ENCODE results near the gene DLEC1. TPM values are rescaled to one million over a fixed set of nuclear protein-coding genes. Genes with fewer than 3 reads are reported as not detected.

Gene DLEC1
- polyA plus RNA-seq, 1 experiment: 0.04 TPM

DNA sequence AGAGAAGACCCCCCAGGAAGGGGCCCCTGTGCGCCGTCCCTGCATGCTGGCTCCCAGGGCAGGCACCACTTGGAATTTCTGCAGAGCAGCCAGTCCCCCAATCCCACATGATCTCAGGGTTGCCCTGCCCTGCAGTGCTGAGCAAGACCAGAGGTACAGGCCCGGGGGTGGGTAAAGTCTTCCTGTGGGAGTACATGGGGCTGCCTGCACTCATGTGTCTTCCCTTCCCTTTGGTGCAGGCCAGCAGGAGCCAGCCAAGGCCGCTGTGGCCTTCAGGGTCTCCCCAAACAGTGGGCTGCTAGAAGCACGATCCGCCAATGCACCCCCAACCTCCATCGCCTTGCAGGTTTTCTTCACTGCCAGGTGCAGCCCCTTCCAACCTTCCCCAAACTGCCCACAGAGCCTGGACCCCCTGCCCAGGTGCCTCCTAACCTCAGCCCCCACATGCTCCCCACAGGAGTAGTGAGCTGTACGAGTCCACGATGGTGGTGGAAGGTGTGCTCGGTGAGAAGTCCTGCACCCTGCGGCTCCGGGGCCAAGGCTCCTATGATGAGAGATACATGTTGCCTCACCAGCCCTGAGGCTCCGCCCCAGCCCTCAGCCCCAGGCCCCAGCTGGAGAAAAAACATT lies 82.9 kb downstream of the DLEC1 start:
- no peak for DNase-seq (ENCODE audit: low read depth, low spot score)
- TF ChIP-seq, protein P1, sequence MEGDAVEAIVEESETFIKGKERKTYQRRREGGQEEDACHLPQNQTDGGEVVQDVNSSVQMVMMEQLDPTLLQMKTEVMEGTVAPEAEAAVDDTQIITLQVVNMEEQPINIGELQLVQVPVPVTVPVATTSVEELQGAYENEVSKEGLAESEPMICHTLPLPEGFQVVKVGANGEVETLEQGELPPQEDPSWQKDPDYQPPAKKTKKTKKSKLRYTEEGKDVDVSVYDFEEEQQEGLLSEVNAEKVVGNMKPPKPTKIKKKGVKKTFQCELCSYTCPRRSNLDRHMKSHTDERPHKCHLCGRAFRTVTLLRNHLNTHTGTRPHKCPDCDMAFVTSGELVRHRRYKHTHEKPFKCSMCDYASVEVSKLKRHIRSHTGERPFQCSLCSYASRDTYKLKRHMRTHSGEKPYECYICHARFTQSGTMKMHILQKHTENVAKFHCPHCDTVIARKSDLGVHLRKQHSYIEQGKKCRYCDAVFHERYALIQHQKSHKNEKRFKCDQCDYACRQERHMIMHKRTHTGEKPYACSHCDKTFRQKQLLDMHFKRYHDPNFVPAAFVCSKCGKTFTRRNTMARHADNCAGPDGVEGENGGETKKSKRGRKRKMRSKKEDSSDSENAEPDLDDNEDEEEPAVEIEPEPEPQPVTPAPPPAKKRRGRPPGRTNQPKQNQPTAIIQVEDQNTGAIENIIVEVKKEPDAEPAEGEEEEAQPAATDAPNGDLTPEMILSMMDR (IDR thresholded peaks at IDR 0.05; ENCODE audit: low read depth, low read length): no peak
- H3K27ac ChIP-seq (ENCODE audit: low read depth, low read length): no peak overlapping the region
- ChIA-PET POLR2A (no interaction called here), CTCF (no interaction called here)
- H3K9me3 ChIP-seq (ENCODE audit: control insufficient read depth, insufficient read depth, low read length): no peaks in the 10 kb centered on the region
- no peaks in the 10 kb centered on the region for H3K27me3 ChIP-seq (ENCODE audit: control insufficient read depth, insufficient read depth, low read length)
- H3K4me3 ChIP-seq (ENCODE audit: low read depth, low read length): no peak overlapping the region

DNA sequence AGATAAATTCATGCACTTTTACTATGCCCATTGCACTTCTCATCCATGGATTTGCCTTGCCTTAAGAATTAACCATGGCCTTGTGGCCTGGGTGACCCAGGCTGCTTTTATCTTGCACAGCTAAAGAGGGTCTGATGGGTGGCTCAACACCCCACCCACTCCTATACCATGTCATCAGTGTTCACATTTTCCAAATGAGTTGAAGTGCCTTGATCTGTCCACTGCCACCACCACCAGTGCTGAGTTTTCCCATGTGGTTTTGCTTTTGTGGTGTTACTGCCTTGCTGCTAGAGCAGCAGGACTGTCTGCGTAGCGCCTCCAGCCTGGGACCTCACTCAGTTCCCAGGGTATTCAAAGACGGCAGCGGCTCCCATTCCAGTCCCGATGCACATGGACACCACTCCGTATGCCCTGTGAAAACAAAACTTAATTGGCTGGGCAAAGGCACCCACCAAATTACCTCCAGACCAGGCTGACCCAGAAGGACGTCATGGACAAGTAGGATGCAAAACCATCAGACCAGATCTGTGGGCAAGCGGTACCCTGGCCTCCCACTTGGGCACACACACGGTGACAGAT lies 83.8 kb downstream of the DLEC1 start:
- ChIA-PET POLR2A (no interaction called here), CTCF (no interaction called here)
- TF ChIP-seq, protein P1 (IDR thresholded peaks at IDR 0.05; ENCODE audit: low read depth, low read length): no peak
- Histone ChIP-seq H3K9me3 (ENCODE audit: control insufficient read depth, insufficient read depth, low read length) (no peaks in the 10 kb centered on the region), H3K27ac (ENCODE audit: low read depth, low read length) (no peak overlapping the region), H3K27me3 (ENCODE audit: control insufficient read depth, insufficient read depth, low read length) (no peaks in the 10 kb centered on the region), H3K4me3 (ENCODE audit: low read depth, low read length) (no peak overlapping the region)
- DNase-seq (ENCODE audit: low read depth, low spot score): no peak

DNA sequence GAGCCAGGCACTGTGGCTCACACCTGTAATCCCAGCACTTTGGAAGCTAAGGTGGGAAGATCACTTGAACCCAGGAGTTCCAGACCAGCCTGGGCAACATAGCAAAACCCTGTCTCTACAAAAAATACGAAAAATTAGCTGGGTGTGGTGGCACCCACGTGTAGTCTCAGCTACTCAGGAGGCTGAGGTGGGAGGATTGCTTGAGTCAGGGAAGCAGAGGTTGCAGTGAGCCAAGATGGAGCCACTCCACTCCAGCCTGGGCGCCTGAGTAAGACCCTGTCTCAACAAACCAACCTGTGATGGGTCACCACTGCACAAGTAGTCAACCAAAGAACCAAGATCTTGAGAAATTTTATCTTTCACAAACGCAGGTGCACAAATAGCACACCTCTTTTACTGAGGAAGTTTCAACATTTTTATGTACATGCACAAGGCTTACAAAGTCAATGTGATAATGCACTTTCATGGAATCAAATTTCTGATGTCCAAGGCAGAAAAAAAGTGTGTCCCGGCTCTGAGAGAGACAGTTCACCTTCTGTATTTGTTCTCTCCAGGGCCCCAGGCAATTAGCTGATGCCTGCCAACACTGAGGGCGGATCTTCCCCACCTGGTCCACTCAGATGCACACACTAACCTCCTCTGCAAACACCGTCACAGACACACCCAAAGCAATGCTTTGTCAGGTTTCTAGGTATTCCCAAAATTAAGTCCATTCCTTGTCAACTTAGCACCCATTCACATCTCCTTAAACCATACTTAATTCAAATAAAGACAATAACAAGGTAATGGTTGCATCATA lies 85.5 kb downstream of the DLEC1 start:
- TF ChIP-seq, protein P1 (IDR thresholded peaks at IDR 0.05; ENCODE audit: low read depth, low read length): no peak
- POLR2A ChIA-PET: no interaction called here
- DNase-seq (ENCODE audit: low read depth, low spot score): no peak
- no peaks in the 10 kb centered on the region for H3K27me3 ChIP-seq (ENCODE audit: control insufficient read depth, insufficient read depth, low read length)
- CTCF ChIA-PET: no interaction called here
- no peak overlapping the region for H3K27ac ChIP-seq (ENCODE audit: low read depth, low read length)
- no peak overlapping the region for H3K4me3 ChIP-seq (ENCODE audit: low read depth, low read length)
- no peaks in the 10 kb centered on the region for H3K9me3 ChIP-seq (ENCODE audit: control insufficient read depth, insufficient read depth, low read length)

DNA sequence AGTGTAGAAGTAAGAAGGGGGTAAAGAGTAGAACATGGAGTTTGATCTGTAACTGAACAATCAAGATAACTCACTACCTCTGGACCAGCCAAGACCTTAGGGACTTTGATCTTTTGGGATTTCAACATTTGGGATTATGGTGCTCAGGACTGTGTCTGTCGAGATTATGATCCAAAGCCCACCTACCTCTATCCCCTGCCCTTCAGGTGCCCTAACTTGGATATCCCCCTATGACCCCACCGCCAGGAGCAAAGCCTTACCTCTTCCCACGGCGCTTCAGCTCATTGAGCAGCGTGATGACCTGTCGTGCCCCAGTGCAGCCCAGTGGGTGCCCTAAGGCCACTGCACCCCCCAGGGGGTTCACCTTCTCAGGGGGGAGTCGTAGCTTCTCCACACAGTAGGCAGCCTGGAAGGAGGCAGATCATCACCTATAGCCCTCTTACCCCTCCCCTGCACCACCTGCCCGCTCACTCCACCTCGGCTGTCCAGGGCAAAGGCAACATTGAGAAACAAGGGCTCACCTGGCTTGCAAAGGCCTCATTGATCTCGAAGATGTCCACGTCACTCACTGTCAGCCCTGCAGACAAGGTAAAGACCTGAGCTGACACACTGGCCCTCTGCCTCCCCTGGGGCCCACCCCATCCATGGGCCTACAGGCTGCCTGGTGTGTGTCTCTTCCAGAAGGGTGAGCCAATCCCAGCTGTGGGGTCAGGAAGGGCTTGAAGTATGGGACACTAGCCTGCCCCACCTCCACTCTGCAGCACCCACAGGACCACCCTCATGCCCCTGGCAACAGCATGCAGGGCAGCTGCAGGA lies 86.5 kb downstream of the DLEC1 start:
- no peaks in the 10 kb centered on the region for H3K9me3 ChIP-seq (ENCODE audit: control insufficient read depth, insufficient read depth, low read length)
- ChIA-PET CTCF (interaction anchor here (1.3 kb wide), 1 partner anchor 221 kb away, joined by 7 read pairs; the partner anchor contains the start of gene XYLB), POLR2A (no interaction called here)
- TF ChIP-seq, protein P1 (IDR thresholded peaks at IDR 0.05; ENCODE audit: low read depth, low read length): no peak
- H3K4me3 ChIP-seq (ENCODE audit: low read depth, low read length): no peak overlapping the region
- no peaks in the 10 kb centered on the region for H3K27me3 ChIP-seq (ENCODE audit: control insufficient read depth, insufficient read depth, low read length)
- no peak overlapping the region for H3K27ac ChIP-seq (ENCODE audit: low read depth, low read length)
- DNase-seq (ENCODE audit: low read depth, low spot score): no peak
